IMR-90 (cell line): ENCODE measurements around the gene CNTN4. TPM values are rescaled to one million over a fixed set of nuclear protein-coding genes. Genes with fewer than 3 reads are reported as not detected.

Experiments used
- ATAC-seq: fragments of 200-7000 bp; cut with Tn5 transposase; 2 replicates; pipeline ENCODE4 v1.9.1; 2020; ENCODE audit warnings: low read depth, mild to moderate bottlenecking, moderate library complexity
- BruUV-seq: library from RNA; stranded (reverse); fragments of 400-500 nt; replicated peaks from 2 replicates; lab custom pipeline; 2021; lab: Mats Ljungman, UMichigan
- CTCF ChIA-PET: fragments of 300-600 bp; formaldehyde crosslinking; extraction: SDS; loops from one replicate; lab custom pipeline; 2021; ENCODE audit warnings: antibody characterized with exemption; lab: Yijun Ruan, JAX
- POLR2A ChIA-PET: fragments of 300-600 bp; sonication (Branson Sonifier 250); formaldehyde crosslinking; loops from one replicate; lab custom pipeline; 2022; ENCODE audit warnings: antibody characterized with exemption; ENCODE audit not compliant: unreplicated experiment; lab: Charles Lee
- DNase-seq: peaks from one replicate; pipeline ENCODE4 v3.0.0; 2013
- H2AFZ ChIP-seq: replicated peaks from 2 replicates; pipeline ENCODE3; 2013; ENCODE audit warnings: low read length, mild to moderate bottlenecking; ENCODE audit not compliant: poor library complexity
- H2AK5ac ChIP-seq: 2 replicates; pipeline ENCODE4 v1.6.1; 2013; ENCODE audit warnings: low read depth, low read length, inconsistent platforms
- H2AK9ac ChIP-seq: replicated peaks from 2 replicates; pipeline ENCODE3; 2013; ENCODE audit warnings: mild to moderate bottlenecking, low read depth, low read length, moderate library complexity; ENCODE audit not compliant: poor library complexity
- H2BK120ac ChIP-seq: 2 replicates; pipeline ENCODE4 v1.6.1; 2013; ENCODE audit warnings: low read depth, low read length, inconsistent platforms
- H2BK15ac ChIP-seq: 3 replicates; pipeline ENCODE4 v1.6.1; 2013; ENCODE audit warnings: low read depth, low read length, inconsistent platforms
- H2BK20ac ChIP-seq: 2 replicates; pipeline ENCODE4 v1.6.1; 2013; ENCODE audit warnings: low read depth, mild to moderate bottlenecking, inconsistent platforms, low read length, moderate library complexity
- H2BK5ac ChIP-seq: 2 replicates; pipeline ENCODE4 v1.6.1; 2013; ENCODE audit warnings: mild to moderate bottlenecking, low read depth, low read length, inconsistent platforms; ENCODE audit not compliant: poor library complexity, severe bottlenecking
- H3K14ac ChIP-seq: replicated peaks from 2 replicates; pipeline ENCODE4 v1.6.1; 2013; ENCODE audit warnings: low read depth, low read length, inconsistent platforms
- H3K18ac ChIP-seq: 2 replicates; pipeline ENCODE4 v1.6.1; 2013; ENCODE audit warnings: low read depth, low read length, control low read depth
- H3K23ac ChIP-seq: 2 replicates; pipeline ENCODE4 v1.6.1; 2013; ENCODE audit warnings: low read depth, low read length, inconsistent platforms
- H3K27ac ChIP-seq: 2 replicates; pipeline ENCODE4 v1.5.1; 2013; ENCODE audit warnings: mild to moderate bottlenecking, control low read depth, low read length; ENCODE audit not compliant: insufficient read depth
- H3K27me3 ChIP-seq: 2 replicates; pipeline ENCODE4 v1.6.1; 2013; ENCODE audit warnings: low read length; ENCODE audit not compliant: control insufficient read depth, insufficient read depth
- H3K36me3 ChIP-seq: 2 replicates; pipeline ENCODE4 v1.6.1; 2013; ENCODE audit warnings: low read length, mixed read lengths; ENCODE audit not compliant: control insufficient read depth, insufficient read depth
- H3K4ac ChIP-seq: 2 replicates; pipeline ENCODE4 v1.6.1; 2013; ENCODE audit warnings: low read depth, low read length, inconsistent platforms
- H3K4me1 ChIP-seq: 2 replicates; pipeline ENCODE4 v1.6.1; 2013; ENCODE audit warnings: low read length, mixed read lengths; ENCODE audit not compliant: control insufficient read depth, insufficient read depth
- H3K4me2 ChIP-seq: 2 replicates; pipeline ENCODE4 v1.6.1; 2013; ENCODE audit warnings: low read depth, mild to moderate bottlenecking, control low read depth, low read length, moderate library complexity
- H3K4me3 ChIP-seq: 2 replicates; pipeline ENCODE4 v1.5.1; 2013; ENCODE audit warnings: low read depth, mild to moderate bottlenecking, control low read depth, low read length, moderate library complexity; ENCODE audit not compliant: insufficient read depth
- H3K56ac ChIP-seq: 2 replicates; pipeline ENCODE4 v1.6.1; 2013; ENCODE audit warnings: low read length, inconsistent platforms; ENCODE audit not compliant: insufficient read depth; ENCODE audit errors: extremely low read depth
- H3K79me1 ChIP-seq, 2 experiments: 2 replicates each; pipeline ENCODE4 v1.6.1; 2013; ENCODE audit warnings: low read length in 2 of 2, inconsistent platforms in 1 of 2, low read depth in 1 of 2
- H3K9ac ChIP-seq: 2 replicates; pipeline ENCODE4 v1.6.1; 2013; ENCODE audit warnings: low read depth, low read length, control low read depth
- H3K9me1 ChIP-seq: 2 replicates; pipeline ENCODE4 v1.6.1; 2013; ENCODE audit warnings: low read length, inconsistent platforms; ENCODE audit not compliant: insufficient read depth
- H3K9me3 ChIP-seq: 2 replicates; pipeline ENCODE4 v1.6.1; 2013; ENCODE audit warnings: low read length; ENCODE audit not compliant: control insufficient read depth, insufficient read depth
- H4K20me1 ChIP-seq: 2 replicates; pipeline ENCODE4 v1.6.1; 2013; ENCODE audit warnings: low read length, inconsistent platforms; ENCODE audit not compliant: insufficient read depth
- H4K5ac ChIP-seq: 2 replicates; pipeline ENCODE4 v1.6.1; 2013; ENCODE audit warnings: mild to moderate bottlenecking, low read depth, low read length, control low read depth
- H4K8ac ChIP-seq, 2 experiments: 2 replicates each; pipeline ENCODE4 v1.6.1; 2013; ENCODE audit warnings: low read depth in 2 of 2, low read length in 2 of 2, control low read depth in 1 of 2, inconsistent platforms in 1 of 2
- H4K91ac ChIP-seq: 2 replicates; pipeline ENCODE4 v1.6.1; 2013; ENCODE audit warnings: low read depth, low read length, inconsistent platforms; ENCODE audit not compliant: insufficient read depth
- CHD1 ChIP-seq: IDR thresholded peaks from 2 replicates; pipeline ENCODE4 v1.6.1; 2012; ENCODE audit warnings: low read depth, low read length, improper control_type of control experiment
- FOS ChIP-seq: fragments of 150-350 bp; IDR thresholded peaks from 2 replicates; pipeline ENCODE4 v1.6.1; 2016; ENCODE audit warnings: low read depth, low read length
- NFE2L2 ChIP-seq: fragments of 150-350 bp; IDR thresholded peaks from 2 replicates; pipeline ENCODE4 v1.6.1; 2016; ENCODE audit warnings: low read depth, mild to moderate bottlenecking, low read length
- USF2 ChIP-seq: fragments of 150-350 bp; IDR thresholded peaks from 2 replicates; pipeline ENCODE4 v1.6.1; 2017; ENCODE audit warnings: mild to moderate bottlenecking, antibody characterized with exemption, low read length, low read depth
- WGBS, 2 experiments: methylation state at CpG; one replicate each; pipeline versions ENCODE4 v1.1.5 to v1.1.7; 2013; ENCODE audit warnings: missing lambda C conversion rate in 2 of 2; ENCODE audit not compliant: insufficient read length in 1 of 2; ENCODE audit errors: extremely low coverage in 2 of 2; 5-methylcytosine and 5-hydroxymethylcytosine counted together
- dilution Hi-C: fragments of 300-500 bp; cut with HindIII; formaldehyde crosslinking; loops from one replicate; pipeline ENCODE4 v1.14.3; 2018; ENCODE audit warnings: low sequenced_read_pairs; ENCODE audit not compliant: unreplicated experiment
- in situ Hi-C: fragments of 300-500 bp; cut with MboI; formaldehyde crosslinking; loops from 3 replicates; pipeline ENCODE4 v1.14.3; 2019; ENCODE audit warnings: low sequenced_read_pairs, inconsistent platforms, mixed read lengths
- intact Hi-C: fragments of 100-400 bp; cut with micrococcal nuclease; formaldehyde crosslinking; loops from 2 replicates; pipeline ENCODE4 v1.10.0; 2022
- polyA plus RNA-seq, 3 experiments: library from polyadenylated mRNA; depleted of rRNA; stranded (reverse); fragments of >200 nt; gene quantifications; 2 replicates each; pipeline ENCODE4 v1.2.3, GENCODE V29; 2012; ENCODE audit warnings: low replicate concordance in 1 of 3
- total RNA-seq: library from RNA; depleted of rRNA; stranded (reverse); fragments of >200 nt; gene quantifications from 2 replicates; pipeline ENCODE4 v1.2.3, GENCODE V29; 2012

CNTN4 gene
- total and polyA plus RNA-seq, 2 of the 4 experiments (the other 2 are of a cell fraction): under 0.01 TPM; not detected in 1

GRCh38 chr3:2097641-2098191, 950 bp upstream of the CNTN4 start:
- TF ChIP-seq FOS (no peak), USF2 (no peak), CHD1 (no peak), NFE2L2 (no peak)
- no peaks in the 10 kb centered on the region for H3K4me1 ChIP-seq
- CTCF ChIA-PET: no interaction called here
- H2BK15ac ChIP-seq: no peak overlapping the region
- in situ Hi-C loops (no loop called here), dilution Hi-C loops (no loop called here), intact Hi-C loops (no loop called here)
- WGBS, 2 experiments: 7% methylated on average over 3 of the region's 18 CpGs; no CpG with 5 or more reads in 1 of the 2 experiments
- DNase-seq (no peak), ATAC-seq (no peak)
- H3K14ac ChIP-seq: no peak overlapping the region
- no peak overlapping the region for H2AFZ ChIP-seq
- no peak overlapping the region for H2AK5ac ChIP-seq
- H3K4ac ChIP-seq: no peak overlapping the region
- POLR2A ChIA-PET: no interaction called here
- no peak overlapping the region for H3K18ac ChIP-seq
- H3K9ac ChIP-seq: no peak overlapping the region
- no peaks in the 10 kb centered on the region for H3K36me3 ChIP-seq
- no peaks in the 10 kb centered on the region for H3K79me1 ChIP-seq
- no peak overlapping the region for H3K56ac ChIP-seq
- no peak overlapping the region for H4K8ac ChIP-seq
- H2BK20ac ChIP-seq: no peak overlapping the region
- no TSS peak for BruUV-seq
- H3K4me2 ChIP-seq: no peak overlapping the region
- H3K23ac ChIP-seq: no peak overlapping the region
- H3K4me3 ChIP-seq: no peak overlapping the region
- peaks cover 5% of the 10 kb centered on the region; the same call in 1 of the 2 replicates for H3K9me3 ChIP-seq
- H3K27me3 ChIP-seq: no peaks in the 10 kb centered on the region; the same call in 1 of the 2 replicates
- no peak overlapping the region for H2BK5ac ChIP-seq
- H3K9me1 ChIP-seq: no peaks in the 10 kb centered on the region
- no peaks in the 10 kb centered on the region for H4K20me1 ChIP-seq
- no peak overlapping the region for H2BK120ac ChIP-seq
- no peak overlapping the region for H4K91ac ChIP-seq
- no peak overlapping the region for H2AK9ac ChIP-seq
- H4K5ac ChIP-seq: no peak overlapping the region
- H3K27ac ChIP-seq: no peak overlapping the region
